Measurements from ENCODE around the gene GTSE1.

GTSE1 gene

DNA sequence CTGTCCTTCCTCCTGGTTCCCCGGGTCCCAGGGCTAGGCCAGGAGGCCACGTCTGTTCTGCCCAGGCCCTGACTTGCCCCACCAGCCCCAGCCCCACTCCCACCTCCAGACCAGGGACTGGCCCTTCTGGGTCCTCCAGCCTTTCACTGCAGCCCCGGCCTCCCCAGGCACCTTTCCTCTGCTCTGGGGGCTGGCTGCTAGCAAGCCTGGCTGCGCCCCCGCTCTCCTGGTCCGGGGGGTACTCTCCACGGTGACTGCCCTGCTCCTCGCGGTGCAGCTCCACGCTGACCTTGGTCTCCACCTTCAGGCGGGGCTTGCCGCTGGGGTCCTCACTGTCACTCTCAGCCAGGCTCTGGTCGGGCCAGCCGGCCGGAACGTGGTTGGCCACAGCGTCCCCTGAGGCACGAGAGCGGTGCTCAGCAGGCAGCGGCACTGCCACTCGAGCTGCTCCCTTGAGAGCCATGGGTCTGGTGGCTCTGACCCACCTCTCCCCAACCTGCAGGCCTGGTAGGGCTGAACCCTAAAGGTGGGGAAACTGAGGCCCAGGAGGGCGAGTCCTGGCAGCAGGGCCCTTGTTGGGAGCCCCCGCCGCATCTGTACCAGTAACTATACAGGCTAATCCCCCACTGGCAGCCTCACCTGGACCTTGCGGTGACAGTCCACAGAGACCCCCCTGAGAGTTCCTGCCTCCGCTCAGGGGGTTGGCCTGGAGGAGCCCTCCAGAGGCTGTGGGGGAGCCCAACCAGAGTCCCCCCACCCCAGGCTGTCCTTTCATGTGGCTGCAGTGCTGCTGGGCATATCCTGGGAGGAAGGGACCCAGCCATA lies 67.9 kb downstream of the GTSE1 start:
- no peaks in the 10 kb centered on the region for H3K36me3 ChIP-seq (ENCODE audit: control insufficient read depth in 1 of 2, insufficient read depth in 2 of 2, low read length in 2 of 2)
- no peak overlapping the region for H3K27ac ChIP-seq (ENCODE audit: low read length)
- no peaks in the 10 kb centered on the region for H3K4me1 ChIP-seq (ENCODE audit: control insufficient read depth in 1 of 2, insufficient read depth in 2 of 2, low read length in 2 of 2)
- no peaks in the 10 kb centered on the region for H3K9me3 ChIP-seq (ENCODE audit: control insufficient read depth in 1 of 2, low read length in 2 of 2)
- no peak overlapping the region for H3K4me3 ChIP-seq (ENCODE audit: low read depth in 1 of 2, low read length in 2 of 2)
- peaks cover 5% of the 10 kb centered on the region for H3K27me3 ChIP-seq (ENCODE audit: low read depth, low read length)

DNA sequence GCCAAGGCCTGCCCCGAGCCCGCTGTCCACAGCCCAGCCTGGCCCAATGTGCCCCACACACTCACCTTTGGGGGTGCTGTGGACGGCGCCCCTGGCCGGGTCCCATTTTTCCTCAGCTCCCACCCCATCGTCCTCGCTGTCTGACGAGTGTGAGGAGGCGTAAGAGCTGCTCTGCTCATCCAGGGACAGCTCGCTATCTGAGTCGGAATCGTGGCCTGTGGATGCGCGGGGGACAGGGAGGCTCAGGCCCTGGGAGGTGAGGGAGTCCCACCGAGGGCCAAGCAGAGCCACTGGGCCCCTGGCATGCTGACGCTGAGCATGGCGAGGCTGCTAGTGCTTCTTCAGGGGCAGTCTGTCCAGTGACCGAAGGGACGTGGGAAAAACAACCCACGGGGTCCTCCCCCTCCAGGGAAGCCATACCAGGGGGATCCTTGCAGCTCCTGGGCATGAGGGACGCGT lies 68.5 kb downstream of the GTSE1 start:
- H3K4me3 ChIP-seq (ENCODE audit: low read depth in 1 of 2, low read length in 2 of 2), result no peak overlapping the region
- H3K36me3 ChIP-seq (ENCODE audit: control insufficient read depth in 1 of 2, insufficient read depth in 2 of 2, low read length in 2 of 2), result no peaks in the 10 kb centered on the region
- peaks cover 5% of the 10 kb centered on the region for H3K27me3 ChIP-seq (ENCODE audit: low read depth, low read length)
- no peaks in the 10 kb centered on the region for H3K9me3 ChIP-seq (ENCODE audit: control insufficient read depth in 1 of 2, low read length in 2 of 2)
- no peaks in the 10 kb centered on the region for H3K4me1 ChIP-seq (ENCODE audit: control insufficient read depth in 1 of 2, insufficient read depth in 2 of 2, low read length in 2 of 2)
- no peak overlapping the region for H3K27ac ChIP-seq (ENCODE audit: low read length)

DNA sequence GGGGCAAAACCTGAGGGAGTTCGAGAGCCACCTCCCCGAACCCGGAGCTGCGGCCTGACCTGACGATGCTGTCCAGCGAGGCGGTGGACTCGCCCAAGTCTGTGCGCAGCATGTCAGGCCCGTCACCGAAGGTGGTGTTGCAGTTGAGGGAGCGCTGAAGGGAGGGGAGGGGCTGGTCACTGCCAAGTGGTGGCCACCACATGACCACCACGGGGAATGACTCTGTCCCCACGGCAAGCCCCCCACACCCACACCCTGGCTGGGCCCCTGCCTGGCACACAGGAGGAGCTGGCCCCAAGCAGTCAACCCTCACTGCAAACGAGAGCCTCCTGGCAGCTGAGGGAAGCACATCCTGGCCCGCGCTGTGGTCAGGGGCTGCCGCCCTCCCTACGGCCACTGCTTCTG lies 69.7 kb downstream of the GTSE1 start:
- no peaks in the 10 kb centered on the region for H3K4me1 ChIP-seq (ENCODE audit: control insufficient read depth in 1 of 2, insufficient read depth in 2 of 2, low read length in 2 of 2)
- no peaks in the 10 kb centered on the region for H3K9me3 ChIP-seq (ENCODE audit: control insufficient read depth in 1 of 2, low read length in 2 of 2)
- no peak overlapping the region for H3K27ac ChIP-seq (ENCODE audit: low read length)
- no peaks in the 10 kb centered on the region for H3K36me3 ChIP-seq (ENCODE audit: control insufficient read depth in 1 of 2, insufficient read depth in 2 of 2, low read length in 2 of 2)
- H3K4me3 ChIP-seq (ENCODE audit: low read depth in 1 of 2, low read length in 2 of 2), result no peak overlapping the region
- peaks cover 5% of the 10 kb centered on the region for H3K27me3 ChIP-seq (ENCODE audit: low read depth, low read length)

GRCh38 chr22:46366801-46367706 lies 70.4 kb downstream of the GTSE1 start:
- Histone ChIP-seq H3K27me3 (ENCODE audit: low read depth, low read length) (peaks cover 5% of the 10 kb centered on the region), H3K4me1 (ENCODE audit: control insufficient read depth in 1 of 2, insufficient read depth in 2 of 2, low read length in 2 of 2) (no peaks in the 10 kb centered on the region), H3K4me3 (ENCODE audit: low read depth in 1 of 2, low read length in 2 of 2) (no peak overlapping the region), H3K36me3 (ENCODE audit: control insufficient read depth in 1 of 2, insufficient read depth in 2 of 2, low read length in 2 of 2) (no peaks in the 10 kb centered on the region), H3K9me3 (ENCODE audit: control insufficient read depth in 1 of 2, low read length in 2 of 2) (no peaks in the 10 kb centered on the region), H3K27ac (ENCODE audit: low read length) (no peak overlapping the region)

DNA sequence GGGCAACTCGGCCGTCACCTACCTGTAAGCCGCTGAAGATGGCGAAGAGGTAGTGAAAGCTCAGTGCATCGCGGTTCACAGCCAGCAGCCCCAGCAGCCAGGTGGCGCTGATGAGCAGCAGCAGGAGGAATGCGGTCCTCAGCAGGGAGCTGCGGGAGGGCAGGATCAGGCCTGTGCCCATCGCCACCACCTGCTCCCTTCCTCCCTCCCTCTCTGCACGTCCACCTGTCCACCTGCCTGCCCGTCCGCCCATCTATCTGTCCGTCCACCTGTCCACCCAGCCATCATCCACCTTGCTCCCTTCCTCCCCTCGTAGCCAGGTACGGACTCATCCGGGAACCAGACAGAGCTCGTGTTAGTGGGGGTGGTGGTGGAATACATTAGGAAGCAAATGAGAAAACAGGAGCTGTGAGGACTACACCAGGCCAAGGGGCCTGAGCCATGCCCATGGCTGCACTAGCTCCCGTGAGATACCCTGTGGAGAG lies 71.1 kb downstream of the GTSE1 start:
- Histone ChIP-seq H3K27ac (ENCODE audit: low read length) (no peak overlapping the region), H3K36me3 (ENCODE audit: control insufficient read depth in 1 of 2, insufficient read depth in 2 of 2, low read length in 2 of 2) (no peaks in the 10 kb centered on the region), H3K4me1 (ENCODE audit: control insufficient read depth in 1 of 2, insufficient read depth in 2 of 2, low read length in 2 of 2) (no peaks in the 10 kb centered on the region), H3K4me3 (ENCODE audit: low read depth in 1 of 2, low read length in 2 of 2) (no peak overlapping the region), H3K9me3 (ENCODE audit: control insufficient read depth in 1 of 2, low read length in 2 of 2) (no peaks in the 10 kb centered on the region), H3K27me3 (ENCODE audit: low read depth, low read length) (peaks cover 5% of the 10 kb centered on the region)

GRCh38 chr22:46368422-46368821 lies 71.8 kb downstream of the GTSE1 start:
- Histone ChIP-seq H3K4me1 (ENCODE audit: control insufficient read depth in 1 of 2, insufficient read depth in 2 of 2, low read length in 2 of 2) (no peaks in the 10 kb centered on the region), H3K27me3 (ENCODE audit: low read depth, low read length) (peaks cover 5% of the 10 kb centered on the region), H3K9me3 (ENCODE audit: control insufficient read depth in 1 of 2, low read length in 2 of 2) (no peaks in the 10 kb centered on the region), H3K27ac (ENCODE audit: low read length) (no peak overlapping the region), H3K4me3 (ENCODE audit: low read depth in 1 of 2, low read length in 2 of 2) (no peak overlapping the region), H3K36me3 (ENCODE audit: control insufficient read depth in 1 of 2, insufficient read depth in 2 of 2, low read length in 2 of 2) (no peaks in the 10 kb centered on the region)

GRCh38 chr22:46368871-46369715 lies 72.4 kb downstream of the GTSE1 start:
- H3K27me3 ChIP-seq (ENCODE audit: low read depth, low read length), result peaks cover 5% of the 10 kb centered on the region
- H3K27ac ChIP-seq (ENCODE audit: low read length), result no peak overlapping the region
- H3K4me3 ChIP-seq (ENCODE audit: low read depth in 1 of 2, low read length in 2 of 2), result no peak overlapping the region
- no peaks in the 10 kb centered on the region for H3K9me3 ChIP-seq (ENCODE audit: control insufficient read depth in 1 of 2, low read length in 2 of 2)
- H3K4me1 ChIP-seq (ENCODE audit: control insufficient read depth in 1 of 2, insufficient read depth in 2 of 2, low read length in 2 of 2), result no peaks in the 10 kb centered on the region
- H3K36me3 ChIP-seq (ENCODE audit: control insufficient read depth in 1 of 2, insufficient read depth in 2 of 2, low read length in 2 of 2), result no peaks in the 10 kb centered on the region

DNA sequence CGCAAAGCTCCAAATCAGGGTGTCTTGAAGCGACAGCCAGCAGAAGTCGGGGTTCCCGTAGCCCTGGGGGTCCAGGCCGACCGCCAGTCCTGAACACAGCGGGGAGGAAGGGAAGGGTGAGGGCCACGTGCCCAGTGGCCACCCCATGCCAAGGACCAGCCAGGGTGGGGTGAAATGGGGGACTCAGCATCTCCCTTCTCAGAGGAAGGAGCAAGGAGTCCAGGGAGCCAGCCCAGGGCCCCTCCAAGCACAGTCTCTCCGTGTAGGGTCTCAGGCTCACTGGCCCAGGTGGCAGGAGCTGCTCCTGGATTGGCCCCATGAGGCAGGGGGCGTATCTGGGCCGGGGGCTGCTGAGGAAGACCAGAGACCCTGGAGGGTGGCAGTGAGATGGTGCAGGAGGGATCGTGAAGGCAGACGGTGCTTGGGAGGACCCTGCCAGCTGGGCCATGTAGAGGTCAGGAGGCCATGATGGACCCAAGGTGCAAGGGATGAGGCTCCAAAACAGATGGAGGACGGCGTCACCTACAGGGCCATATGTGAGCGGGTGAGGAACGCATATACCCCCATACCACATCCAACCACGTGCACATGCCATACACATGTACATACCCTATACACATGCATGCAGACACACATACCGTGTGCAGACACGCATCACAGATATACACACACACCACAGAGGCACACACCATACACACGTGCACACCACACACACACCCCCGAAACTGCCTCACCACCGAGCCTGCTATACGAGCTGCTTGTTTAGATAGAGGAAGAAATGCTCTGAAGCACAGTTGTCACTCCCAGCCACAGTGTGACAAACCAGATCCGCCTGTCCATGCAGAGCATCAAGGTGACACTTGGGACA lies 73.3 kb downstream of the GTSE1 start:
- no peak overlapping the region for H3K4me3 ChIP-seq (ENCODE audit: low read depth in 1 of 2, low read length in 2 of 2)

GRCh38 chr22:46370584-46371291 lies 74.1 kb downstream of the GTSE1 start:
- Histone ChIP-seq H3K27ac (ENCODE audit: low read length) (no peak overlapping the region), H3K36me3 (ENCODE audit: control insufficient read depth in 1 of 2, insufficient read depth in 2 of 2, low read length in 2 of 2) (no peaks in the 10 kb centered on the region), H3K9me3 (ENCODE audit: control insufficient read depth in 1 of 2, low read length in 2 of 2) (peaks cover 2% of the 10 kb centered on the region in 2 donors), H3K4me3 (ENCODE audit: low read depth in 1 of 2, low read length in 2 of 2) (no peak overlapping the region), H3K27me3 (ENCODE audit: low read depth, low read length) (peaks cover 5% of the 10 kb centered on the region), H3K4me1 (ENCODE audit: control insufficient read depth in 1 of 2, insufficient read depth in 2 of 2, low read length in 2 of 2) (no peaks in the 10 kb centered on the region)

More for the DNA sequence above, 73.3 kb downstream of the GTSE1 start:
- H3K4me1 ChIP-seq (ENCODE audit: control insufficient read depth in 1 of 2, insufficient read depth in 2 of 2, low read length in 2 of 2), result no peaks in the 10 kb centered on the region
- H3K27me3 ChIP-seq (ENCODE audit: low read depth, low read length), result peaks cover 5% of the 10 kb centered on the region
- no peak overlapping the region for H3K27ac ChIP-seq (ENCODE audit: low read length)
- H3K9me3 ChIP-seq (ENCODE audit: control insufficient read depth in 1 of 2, low read length in 2 of 2), result no peaks in the 10 kb centered on the region
- no peaks in the 10 kb centered on the region for H3K36me3 ChIP-seq (ENCODE audit: control insufficient read depth in 1 of 2, insufficient read depth in 2 of 2, low read length in 2 of 2)

Data from muscle layer of duodenum (tissue), 2 donors.